ENCODE results near the gene BCR. TPM values are rescaled to one million over a fixed set of nuclear protein-coding genes. Genes with fewer than 3 reads are reported as not detected.
A peak's percentile ranks its signal among the peaks of the same experiment; 100 is the strongest.

Gene BCR
- total RNA-seq, 1 donor from 2014 or later = 12.5 TPM

GRCh38 chr22:23140385-23140784 lies 39.9 kb upstream of the BCR start:
- H3K4me1 ChIP-seq (ENCODE audit: control insufficient read depth in 3 of 3, insufficient read depth in 3 of 3, low read length in 3 of 3) = peaks cover 4 to 14% (median 14%) of the 10 kb centered on the region in 3 donors
- no peak overlapping the region for H3K4me3 ChIP-seq (ENCODE audit: low read length in 3 of 3)
- H3K36me3 ChIP-seq (ENCODE audit: control insufficient read depth in 3 of 3, insufficient read depth in 3 of 3, low read length in 3 of 3) = no peaks in the 10 kb centered on the region
- H3K27me3 ChIP-seq (ENCODE audit: control insufficient read depth in 3 of 3, insufficient read depth in 3 of 3, low read length in 3 of 3) = peaks cover 9 to 22% (median 12%) of the 10 kb centered on the region in 3 donors
- H3K9ac ChIP-seq (ENCODE audit: low read depth in 1 of 3, low read length in 3 of 3) = no peak overlapping the region
- no peaks in the 10 kb centered on the region for H3K9me3 ChIP-seq (ENCODE audit: control insufficient read depth in 3 of 3, low read length in 3 of 3)
- no peak overlapping the region for H3K27ac ChIP-seq (ENCODE audit: low read depth, low read length)

- H3K36me3 ChIP-seq (ENCODE audit: control insufficient read depth in 3 of 3, insufficient read depth in 3 of 3, low read length in 3 of 3) = no peaks in the 10 kb centered on the region
- H3K4me1 ChIP-seq (ENCODE audit: control insufficient read depth in 3 of 3, insufficient read depth in 3 of 3, low read length in 3 of 3) = peaks cover 4 to 19% (median 19%) of the 10 kb centered on the region in 3 donors
- no peak overlapping the region for H3K27ac ChIP-seq (ENCODE audit: low read depth, low read length)
- H3K4me3 ChIP-seq (ENCODE audit: low read length in 3 of 3) = no peak overlapping the region
- no peak overlapping the region for H3K9ac ChIP-seq (ENCODE audit: low read depth in 1 of 3, low read length in 3 of 3)
- peaks cover 10 to 28% (median 12%) of the 10 kb centered on the region in 3 donors for H3K27me3 ChIP-seq (ENCODE audit: control insufficient read depth in 3 of 3, insufficient read depth in 3 of 3, low read length in 3 of 3)
- H3K9me3 ChIP-seq (ENCODE audit: control insufficient read depth in 3 of 3, low read length in 3 of 3) = no peaks in the 10 kb centered on the region
These were observed 37.7 kb upstream of the BCR start for GRCh38 chr22:23142546-23143105.

GRCh38 chr22:23143119-23143518 lies 37.2 kb upstream of the BCR start:
- Histone ChIP-seq H3K9me3 (ENCODE audit: control insufficient read depth in 3 of 3, low read length in 3 of 3) (no peaks in the 10 kb centered on the region), H3K27ac (ENCODE audit: low read depth, low read length) (no peak overlapping the region), H3K36me3 (ENCODE audit: control insufficient read depth in 3 of 3, insufficient read depth in 3 of 3, low read length in 3 of 3) (no peaks in the 10 kb centered on the region), H3K9ac (ENCODE audit: low read depth in 1 of 3, low read length in 3 of 3) (no peak overlapping the region), H3K4me3 (ENCODE audit: low read length in 3 of 3) (no peak overlapping the region), H3K4me1 (ENCODE audit: control insufficient read depth in 3 of 3, insufficient read depth in 3 of 3, low read length in 3 of 3) (peaks cover 4 to 19% (median 19%) of the 10 kb centered on the region in 3 donors), H3K27me3 (ENCODE audit: control insufficient read depth in 3 of 3, insufficient read depth in 3 of 3, low read length in 3 of 3) (peaks cover 10 to 28% (median 12%) of the 10 kb centered on the region in 3 donors)

- H3K4me3 ChIP-seq (ENCODE audit: low read length in 3 of 3) = no peak overlapping the region
- no peak overlapping the region for H3K27ac ChIP-seq (ENCODE audit: low read depth, low read length)
- no peaks in the 10 kb centered on the region for H3K36me3 ChIP-seq (ENCODE audit: control insufficient read depth in 3 of 3, insufficient read depth in 3 of 3, low read length in 3 of 3)
- H3K9me3 ChIP-seq (ENCODE audit: control insufficient read depth in 3 of 3, low read length in 3 of 3) = no peaks in the 10 kb centered on the region
- H3K4me1 ChIP-seq (ENCODE audit: control insufficient read depth in 3 of 3, insufficient read depth in 3 of 3, low read length in 3 of 3) = peaks cover 4 to 20% (median 19%) of the 10 kb centered on the region in 3 donors
- peaks cover 10 to 32% (median 12%) of the 10 kb centered on the region in 3 donors for H3K27me3 ChIP-seq (ENCODE audit: control insufficient read depth in 3 of 3, insufficient read depth in 3 of 3, low read length in 3 of 3)
- H3K9ac ChIP-seq (ENCODE audit: low read depth in 1 of 3, low read length in 3 of 3) = no peak overlapping the region
These were observed 35.9 kb upstream of the BCR start for GRCh38 chr22:23144432-23144831.

GRCh38 chr22:23144932-23145877 lies 35.1 kb upstream of the BCR start, which contains the start of gene RAB36:
Gene RAB36 (plus strand): TSS chr22:23145477. CDS start chr22:23146617, 1,140 bp downstream.
- peaks cover 4 to 22% (median 19%) of the 10 kb centered on the region in 3 donors for H3K4me1 ChIP-seq (ENCODE audit: control insufficient read depth in 3 of 3, insufficient read depth in 3 of 3, low read length in 3 of 3)
- H3K9me3 ChIP-seq (ENCODE audit: control insufficient read depth in 3 of 3, low read length in 3 of 3) = no peaks in the 10 kb centered on the region
- peak within 1 kb of the TSS; percentile 47 for H3K27ac ChIP-seq (ENCODE audit: low read depth, low read length)
- H3K36me3 ChIP-seq (ENCODE audit: control insufficient read depth in 3 of 3, insufficient read depth in 3 of 3, low read length in 3 of 3) = no peaks in the 10 kb centered on the region
- peak within 1 kb of the TSS; percentile 23 to 59 (median 49) for H3K4me3 ChIP-seq (ENCODE audit: low read length in 3 of 3)
- peaks cover 10 to 32% (median 12%) of the 10 kb centered on the region in 3 donors for H3K27me3 ChIP-seq (ENCODE audit: control insufficient read depth in 3 of 3, insufficient read depth in 3 of 3, low read length in 3 of 3)
- H3K9ac ChIP-seq (ENCODE audit: low read depth in 1 of 3, low read length in 3 of 3) = peak within 1 kb of the TSS in 2 of 3 donors; percentile 50 to 54

GRCh38 chr22:23145878-23146470 lies 34.3 kb upstream of the BCR start:
- Histone ChIP-seq H3K36me3 (ENCODE audit: control insufficient read depth in 3 of 3, insufficient read depth in 3 of 3, low read length in 3 of 3) (no peaks in the 10 kb centered on the region), H3K9ac (ENCODE audit: low read depth in 1 of 3, low read length in 3 of 3) (peak overlapping the region in 2 of 3 donors; percentile 50 to 54), H3K4me3 (ENCODE audit: low read length in 3 of 3) (peak overlapping the region in 2 of 3 donors; percentile 49 to 59), H3K9me3 (ENCODE audit: control insufficient read depth in 3 of 3, low read length in 3 of 3) (no peaks in the 10 kb centered on the region), H3K27ac (ENCODE audit: low read depth, low read length) (peak overlapping the region; percentile 47), H3K4me1 (ENCODE audit: control insufficient read depth in 3 of 3, insufficient read depth in 3 of 3, low read length in 3 of 3) (peaks cover 4 to 22% (median 19%) of the 10 kb centered on the region in 3 donors), H3K27me3 (ENCODE audit: control insufficient read depth in 3 of 3, insufficient read depth in 3 of 3, low read length in 3 of 3) (peaks cover 10 to 35% (median 12%) of the 10 kb centered on the region in 3 donors)

GRCh38 chr22:23146478-23147205 lies 33.7 kb upstream of the BCR start:
- Histone ChIP-seq H3K9ac (ENCODE audit: low read depth in 1 of 3, low read length in 3 of 3) (no peak overlapping the region), H3K27me3 (ENCODE audit: control insufficient read depth in 3 of 3, insufficient read depth in 3 of 3, low read length in 3 of 3) (peaks cover 10 to 35% (median 12%) of the 10 kb centered on the region in 3 donors), H3K4me3 (ENCODE audit: low read length in 3 of 3) (no peak overlapping the region), H3K36me3 (ENCODE audit: control insufficient read depth in 3 of 3, insufficient read depth in 3 of 3, low read length in 3 of 3) (no peaks in the 10 kb centered on the region), H3K4me1 (ENCODE audit: control insufficient read depth in 3 of 3, insufficient read depth in 3 of 3, low read length in 3 of 3) (peaks cover 4 to 23% (median 16%) of the 10 kb centered on the region in 3 donors), H3K9me3 (ENCODE audit: control insufficient read depth in 3 of 3, low read length in 3 of 3) (no peaks in the 10 kb centered on the region), H3K27ac (ENCODE audit: low read depth, low read length) (no peak overlapping the region)

- Histone ChIP-seq H3K4me3 (ENCODE audit: low read length in 3 of 3) (no peak overlapping the region), H3K9ac (ENCODE audit: low read depth in 1 of 3, low read length in 3 of 3) (no peak overlapping the region), H3K36me3 (ENCODE audit: control insufficient read depth in 3 of 3, insufficient read depth in 3 of 3, low read length in 3 of 3) (no peaks in the 10 kb centered on the region), H3K9me3 (ENCODE audit: control insufficient read depth in 3 of 3, low read length in 3 of 3) (no peaks in the 10 kb centered on the region), H3K27me3 (ENCODE audit: control insufficient read depth in 3 of 3, insufficient read depth in 3 of 3, low read length in 3 of 3) (peaks cover 9 to 32% (median 10%) of the 10 kb centered on the region in 3 donors), H3K4me1 (ENCODE audit: control insufficient read depth in 3 of 3, insufficient read depth in 3 of 3, low read length in 3 of 3) (peaks cover 0 to 18% (median 8%) of the 10 kb centered on the region in 3 donors), H3K27ac (ENCODE audit: low read depth, low read length) (no peak overlapping the region)
These were observed 32.5 kb upstream of the BCR start for GRCh38 chr22:23147617-23148387.
